Activated CD4-positive, alpha-beta T cell treated with anti-CD3 and anti-CD28 coated beads, Interleukin-2, amount 50 U/mL, for 16 hours (primary cell): ENCODE data around the gene PTCSC3.

ENCODE experiments used
- DNase-seq: peaks from one replicate; pipeline ENCODE4 v3.0.0-alpha.2; 2020

PTCSC3 gene

DNA sequence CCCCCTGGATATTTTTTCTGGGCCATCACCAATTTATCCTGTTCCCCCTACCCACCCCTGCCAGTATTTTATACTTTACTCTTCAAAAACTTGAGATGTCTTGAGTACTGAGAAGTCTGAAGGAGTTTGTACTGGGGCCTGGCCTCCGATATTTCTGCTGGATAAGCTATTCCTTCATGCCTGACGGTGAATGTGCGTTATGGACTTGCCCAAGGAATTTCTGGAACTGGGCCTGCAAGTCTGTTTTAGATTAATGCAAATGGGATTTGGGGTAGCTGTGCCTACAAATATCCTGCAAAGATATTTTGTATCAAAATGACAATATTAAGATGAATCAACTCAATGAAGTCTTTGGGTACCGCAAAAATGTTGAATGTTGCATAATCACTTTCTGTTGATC lies at the start of gene PTCSC3:
Gene PTCSC3 (minus strand): TSS at position 199 of the 400 bp plus-strand sequence.
- DNase-seq, result no peak

DNA sequence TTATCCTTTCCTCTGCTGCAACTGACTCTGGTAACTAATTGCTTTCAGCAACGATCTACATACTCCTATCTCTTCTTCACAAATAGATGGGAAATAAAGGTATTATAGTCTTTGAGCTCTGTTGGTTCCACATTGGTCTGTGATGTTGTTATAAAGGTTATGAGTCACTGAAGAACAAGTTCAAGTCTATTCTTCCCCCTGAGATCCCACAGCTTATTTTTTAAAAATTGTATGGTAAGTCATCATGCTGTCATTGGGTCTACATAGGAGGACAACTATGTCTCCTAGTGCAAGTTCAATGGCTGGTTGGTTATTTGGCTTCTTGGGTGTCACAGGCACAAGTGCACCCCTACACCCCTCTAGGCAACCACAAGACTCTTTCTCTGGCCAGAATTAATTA lies 49.6 kb upstream of the PTCSC3 start:
- DNase-seq, result no peak

DNA sequence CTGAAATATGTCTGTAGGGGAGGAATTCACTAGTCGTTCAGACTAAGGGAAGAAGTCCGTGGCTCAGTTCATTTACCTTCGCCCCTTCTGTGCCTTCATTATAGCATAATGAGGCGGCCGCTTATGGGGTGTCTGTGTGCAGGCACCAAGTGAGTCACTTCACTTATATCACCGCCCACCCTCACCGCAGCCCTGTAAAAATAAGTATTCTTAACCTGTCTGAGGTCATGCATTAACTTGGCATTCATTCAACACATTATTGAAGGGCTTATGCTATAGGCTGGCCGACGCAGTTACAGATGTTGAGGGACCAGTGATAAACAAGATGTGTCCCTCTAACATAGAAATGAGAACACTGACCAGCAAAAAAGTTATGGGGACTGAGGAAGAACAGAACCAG lies 47.7 kb upstream of the PTCSC3 start:
- no peak for DNase-seq

DNA sequence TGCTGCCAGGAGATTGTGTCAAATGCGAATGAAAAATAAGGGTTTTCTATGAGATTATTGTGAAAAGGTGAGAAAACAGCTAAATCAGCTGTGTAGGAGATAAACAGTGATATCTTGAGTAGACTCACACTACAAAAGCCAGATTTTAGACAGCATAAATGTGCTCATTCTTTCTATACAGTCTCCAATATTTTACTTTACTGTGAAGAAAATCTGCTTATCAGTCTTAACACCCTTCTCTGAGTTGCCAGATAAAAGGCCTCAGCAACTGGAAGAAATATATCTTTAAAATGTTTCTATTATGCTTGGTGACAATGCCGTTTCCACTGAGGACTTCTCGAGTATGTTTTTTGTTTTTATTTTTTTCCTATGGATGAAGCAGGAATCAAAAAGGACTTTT lies 47.0 kb upstream of the PTCSC3 start:
- no peak for DNase-seq

DNA sequence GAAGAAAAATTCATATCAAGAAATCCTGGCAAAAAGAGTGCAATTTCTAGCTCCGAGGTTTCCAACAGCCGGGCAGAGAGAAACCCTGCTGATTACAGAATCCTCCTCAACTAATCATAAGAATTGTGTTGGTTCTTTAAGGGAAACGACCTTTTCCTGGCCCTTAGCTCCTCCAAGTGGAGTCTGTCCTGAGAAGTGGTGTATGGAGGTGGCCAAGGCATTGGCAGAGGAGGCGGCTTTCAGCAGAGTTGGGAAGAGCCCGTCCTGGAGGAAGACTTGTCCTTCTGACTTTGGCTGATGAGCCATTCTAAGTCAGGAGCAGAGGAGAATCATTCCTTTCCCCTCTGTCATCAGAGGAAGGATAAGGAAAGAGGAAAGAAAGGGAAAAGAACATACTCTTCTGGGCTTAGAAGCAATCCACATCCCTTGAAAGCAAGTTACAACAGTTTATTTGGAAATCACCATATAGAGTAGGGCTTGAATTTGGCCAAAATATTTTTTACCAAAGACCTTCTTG lies 46.5 kb upstream of the PTCSC3 start:
- no peak for DNase-seq

- DNase-seq, result no peak
These were observed 45.8 kb upstream of the PTCSC3 start for GRCh38 chr14:36222337-36222736.

DNA sequence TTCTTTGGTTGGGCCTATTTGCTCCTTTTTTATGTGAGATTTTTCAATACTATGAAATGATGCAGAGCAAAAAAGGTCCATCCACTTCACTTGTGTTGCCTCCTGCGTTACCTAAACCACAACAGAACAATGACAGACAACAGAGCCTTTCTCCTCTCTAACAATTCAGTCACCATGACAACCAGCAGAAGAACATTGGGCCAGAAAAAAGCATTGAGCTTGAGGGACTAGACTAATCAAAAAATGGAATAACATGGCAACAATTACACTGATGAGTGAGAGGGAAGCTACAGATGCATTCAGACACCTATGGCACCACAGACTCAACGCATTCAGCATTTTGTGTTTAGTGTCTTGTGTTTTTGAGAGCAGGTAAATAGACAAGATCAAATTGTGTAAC lies 44.6 kb upstream of the PTCSC3 start:
- DNase-seq, result no peak

DNA sequence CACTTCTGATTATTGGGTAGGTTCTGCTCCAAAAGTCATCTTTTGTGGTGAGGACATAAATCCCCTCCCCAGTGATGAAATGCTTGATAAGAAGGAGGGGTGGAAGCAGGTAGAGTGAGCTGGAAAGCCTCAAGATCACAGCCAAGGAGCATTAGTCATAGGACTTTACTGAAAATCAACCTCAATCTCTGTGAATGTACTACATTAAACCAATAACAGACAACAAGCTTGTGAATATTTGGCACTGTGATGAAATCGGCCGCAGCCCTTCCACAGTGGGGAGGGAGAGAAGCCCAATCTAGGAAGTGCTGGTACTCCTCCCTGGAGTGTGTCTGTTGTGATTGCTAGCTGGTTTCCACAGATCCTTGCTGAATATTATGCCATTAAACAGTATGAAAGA lies 41.2 kb upstream of the PTCSC3 start:
- DNase-seq, result no peak

- DNase-seq, result no peak
These were observed 40.5 kb upstream of the PTCSC3 start for GRCh38 chr14:36217027-36217426.

GRCh38 chr14:36215217-36215598 lies 38.7 kb upstream of the PTCSC3 start:
- no peak for DNase-seq

- no peak for DNase-seq
These were observed 38.1 kb upstream of the PTCSC3 start for GRCh38 chr14:36214476-36215216.

GRCh38 chr14:36212987-36213386 lies 36.5 kb upstream of the PTCSC3 start:
- no peak for DNase-seq

DNA sequence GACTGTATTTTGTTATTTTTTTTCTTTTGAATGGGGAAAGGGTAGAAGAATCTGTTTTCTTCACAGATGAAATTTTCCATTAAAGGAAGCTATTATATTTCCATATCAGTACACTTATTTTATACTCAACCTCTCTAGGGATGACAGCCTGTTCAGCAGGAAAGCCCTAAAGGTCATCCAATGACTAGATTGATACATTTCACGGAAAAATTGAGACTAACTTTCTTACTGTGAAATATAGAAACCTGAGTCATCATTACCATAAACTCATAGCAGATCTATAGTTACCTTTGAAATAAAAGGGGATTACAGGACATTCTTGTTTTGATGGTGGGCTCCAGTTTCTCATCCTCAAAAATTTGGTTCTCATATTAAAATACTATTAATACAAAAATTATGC lies 36.1 kb upstream of the PTCSC3 start:
- DNase-seq, result peak; percentile 12

- no peak for DNase-seq
These were observed 32.3 kb upstream of the PTCSC3 start for GRCh38 chr14:36208690-36209278.

DNA sequence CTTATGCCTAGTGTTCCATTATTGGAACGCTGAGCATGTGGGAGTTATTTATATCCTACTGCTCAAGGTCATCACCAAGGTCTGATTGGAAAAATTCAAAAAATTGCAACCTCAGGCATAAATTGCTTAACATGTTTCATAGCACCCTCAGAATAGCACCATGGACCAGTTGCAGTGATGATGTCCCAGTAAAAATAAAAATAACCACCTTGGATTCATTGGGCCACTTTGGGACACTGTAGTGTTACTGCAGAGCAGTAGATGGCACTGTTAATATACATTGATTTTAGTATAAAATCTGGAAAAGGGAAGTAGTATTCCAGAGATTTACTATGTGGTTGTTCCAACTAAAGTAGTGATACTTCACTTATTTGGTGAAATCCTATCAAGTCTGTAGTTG lies 31.0 kb upstream of the PTCSC3 start:
- no peak for DNase-seq

DNA sequence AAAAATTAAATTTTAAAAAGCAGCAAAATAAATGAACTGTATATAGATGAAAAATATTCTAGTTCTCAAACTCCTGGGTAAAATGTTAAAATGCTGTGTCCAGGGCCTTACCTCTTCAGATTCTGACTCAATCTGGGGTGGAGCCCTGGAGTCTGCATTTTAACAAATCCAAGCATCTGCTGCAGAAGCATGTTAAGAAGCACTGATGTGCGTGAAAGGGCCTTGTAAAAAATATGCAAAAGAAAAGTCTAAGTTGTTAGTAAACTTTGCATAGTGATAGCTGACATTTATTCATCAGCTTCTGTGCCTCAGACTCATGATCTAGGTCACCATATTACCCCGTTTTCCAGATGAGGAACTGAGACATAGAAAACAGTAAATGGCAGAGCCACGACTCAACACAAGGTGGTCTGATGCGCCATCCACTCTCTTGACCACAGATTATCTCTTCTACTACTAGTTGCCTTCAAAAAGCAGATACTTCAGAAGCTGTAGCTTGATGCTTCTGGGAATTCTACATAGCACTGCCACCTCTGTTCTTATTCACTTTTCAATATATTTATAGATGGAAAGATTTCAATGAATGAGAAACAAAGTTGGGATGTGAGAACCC lies 28.0 kb upstream of the PTCSC3 start:
- DNase-seq, result no peak

- no peak for DNase-seq
These were observed 21.9 kb upstream of the PTCSC3 start for GRCh38 chr14:36198378-36198777.

- no peak for DNase-seq
These were observed 18.1 kb upstream of the PTCSC3 start for GRCh38 chr14:36194663-36195062.

GRCh38 chr14:36192530-36192929 lies 16.0 kb upstream of the PTCSC3 start:
- DNase-seq, result no peak

DNA sequence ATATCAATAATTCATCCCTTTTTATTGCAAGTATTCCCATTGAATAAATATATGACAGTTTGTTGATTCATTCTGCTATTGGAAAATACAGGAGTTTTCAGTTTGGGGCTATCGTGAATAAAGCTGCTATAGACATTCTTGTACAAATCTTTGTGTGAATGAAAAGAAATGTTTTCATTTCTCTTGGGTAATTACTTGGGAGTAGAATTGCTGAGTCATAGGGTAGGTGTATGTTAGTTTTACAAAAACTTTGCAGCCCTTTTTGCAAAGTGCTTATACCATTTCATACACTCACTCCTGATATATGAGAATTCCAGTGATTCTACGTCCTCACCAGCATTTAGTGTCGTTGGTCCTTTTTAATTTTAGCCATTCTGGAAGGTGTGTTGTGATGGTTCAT lies 6.9 kb upstream of the PTCSC3 start:
- DNase-seq, result no peak

GRCh38 chr14:36181417-36181816 lies 4.9 kb upstream of the PTCSC3 start:
- no peak for DNase-seq

DNA sequence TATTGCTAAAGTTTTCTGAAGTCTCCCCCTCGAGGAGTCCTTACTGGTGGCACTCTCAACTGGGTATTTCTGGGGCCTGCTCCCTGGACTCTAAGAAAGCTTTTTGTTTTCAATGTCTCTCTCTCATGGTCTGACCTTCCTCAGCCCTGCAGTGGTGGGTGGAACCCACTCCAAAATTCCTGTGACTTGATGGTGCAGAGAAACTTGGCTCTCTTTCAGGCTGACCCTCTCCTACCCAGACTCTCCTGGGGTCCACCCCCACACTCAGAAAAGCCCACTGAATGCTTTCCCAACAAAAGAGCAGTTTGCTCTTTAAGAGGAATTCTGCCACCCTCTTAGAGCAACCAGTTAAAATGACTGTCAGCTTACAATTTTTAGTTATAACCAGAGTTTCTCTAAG lies 967 bp upstream of the PTCSC3 start:
- no peak for DNase-seq

GRCh38 chr14:36174767-36175424 lies 1.6 kb downstream of the PTCSC3 start:
- no peak for DNase-seq

GRCh38 chr14:36173161-36173560 lies 3.4 kb downstream of the PTCSC3 start:
- DNase-seq, result no peak
